Measurements from ENCODE around the gene FAAH2.
"Not testable (repeated sequence)": the region's sequence is repeated elsewhere in the genome, so short reads cannot be mapped to it uniquely, and the experiment has no call there.

The FAAH2 gene

GRCh38 chrX:57380026-57380796 is 93.7 kb downstream of the FAAH2 start:
- no peak for DNase-seq (ENCODE audit: low read depth)

GRCh38 chrX:57394162-57394561 is 107.7 kb downstream of the FAAH2 start:
- DNase-seq (ENCODE audit: low read depth): not testable (repeated sequence)

GRCh38 chrX:57403191-57403590 is 116.7 kb downstream of the FAAH2 start:
- DNase-seq (ENCODE audit: low read depth): not testable (repeated sequence)

- DNase-seq (ENCODE audit: low read depth): no peak
Measured at GRCh38 chrX:57406149-57406548, 119.6 kb downstream of the FAAH2 start.

GRCh38 chrX:57417827-57418226 is 131.3 kb downstream of the FAAH2 start:
- DNase-seq (ENCODE audit: low read depth): no peak

GRCh38 chrX:57422289-57422688 is 135.8 kb downstream of the FAAH2 start:
- no peak for DNase-seq (ENCODE audit: low read depth)

GRCh38 chrX:57422790-57423189 is 136.3 kb downstream of the FAAH2 start:
- no peak for DNase-seq (ENCODE audit: low read depth)

- no peak for DNase-seq (ENCODE audit: low read depth)
Measured at GRCh38 chrX:57445076-57445475, 158.6 kb downstream of the FAAH2 start.

GRCh38 chrX:57445832-57446231 is 159.3 kb downstream of the FAAH2 start:
- DNase-seq (ENCODE audit: low read depth): no peak

GRCh38 chrX:57447856-57448255 is 161.3 kb downstream of the FAAH2 start:
- no peak for DNase-seq (ENCODE audit: low read depth)

GRCh38 chrX:57451426-57452020 is 165.0 kb downstream of the FAAH2 start:
- DNase-seq (ENCODE audit: low read depth): no peak

GRCh38 chrX:57453901-57454300 is 167.4 kb downstream of the FAAH2 start:
- DNase-seq (ENCODE audit: low read depth): no peak

- no peak for DNase-seq (ENCODE audit: low read depth)
Measured at GRCh38 chrX:57481514-57481913, 195.0 kb downstream of the FAAH2 start.

- no peak for DNase-seq (ENCODE audit: low read depth)
Measured at GRCh38 chrX:57516491-57516890, 230.0 kb downstream of the FAAH2 start.

GRCh38 chrX:57519578-57520118 is 233.1 kb downstream of the FAAH2 start:
- DNase-seq (ENCODE audit: low read depth): no peak

- no peak for DNase-seq (ENCODE audit: low read depth)
Measured at GRCh38 chrX:57528670-57529255, 242.3 kb downstream of the FAAH2 start.
